ENCODE data around the gene BRAT1.

Gene BRAT1

DNA sequence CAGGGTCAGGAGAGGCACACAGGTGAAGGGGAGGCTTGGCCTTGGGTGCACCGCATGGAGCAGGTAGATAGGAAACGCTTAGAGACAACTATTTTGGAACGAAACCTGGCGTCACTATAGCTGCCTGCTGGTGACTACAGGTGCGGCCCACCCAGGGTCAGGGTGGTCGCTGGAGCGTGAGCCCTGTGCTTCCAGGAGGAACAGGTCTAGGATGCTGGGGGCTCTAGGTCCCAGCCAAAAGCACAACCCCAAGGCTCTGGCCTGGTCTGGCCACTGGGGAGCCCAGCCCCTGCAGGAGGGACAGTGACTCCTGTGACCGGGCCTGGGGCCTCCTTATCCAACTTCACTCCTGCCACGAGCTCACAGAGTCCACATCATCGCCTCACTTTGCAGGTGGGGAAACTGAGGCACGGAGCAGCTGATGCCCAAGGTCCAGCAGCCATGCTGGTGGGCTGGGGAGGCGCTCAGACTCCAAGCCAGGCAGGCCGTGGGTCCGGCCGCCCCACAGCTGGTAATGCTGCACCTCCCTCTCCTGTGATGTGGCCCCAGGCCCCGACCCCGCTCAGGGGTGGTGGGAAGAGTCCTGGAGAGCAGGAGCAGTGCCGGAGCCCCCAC lies 26.7 kb downstream of the BRAT1 start:
- Histone ChIP-seq H3K9ac (ENCODE audit: low read depth, low read length) (no peak overlapping the region), H3K4me1 (ENCODE audit: insufficient read depth, low read length) (peaks cover 55% of the 10 kb centered on the region; the same call in 1 of the 2 replicates), H3K9me3 (ENCODE audit: control insufficient read depth, insufficient read depth, low read length) (no peaks in the 10 kb centered on the region), H3K36me3 (ENCODE audit: insufficient read depth, low read length) (peaks cover 8% of the 10 kb centered on the region)

DNA sequence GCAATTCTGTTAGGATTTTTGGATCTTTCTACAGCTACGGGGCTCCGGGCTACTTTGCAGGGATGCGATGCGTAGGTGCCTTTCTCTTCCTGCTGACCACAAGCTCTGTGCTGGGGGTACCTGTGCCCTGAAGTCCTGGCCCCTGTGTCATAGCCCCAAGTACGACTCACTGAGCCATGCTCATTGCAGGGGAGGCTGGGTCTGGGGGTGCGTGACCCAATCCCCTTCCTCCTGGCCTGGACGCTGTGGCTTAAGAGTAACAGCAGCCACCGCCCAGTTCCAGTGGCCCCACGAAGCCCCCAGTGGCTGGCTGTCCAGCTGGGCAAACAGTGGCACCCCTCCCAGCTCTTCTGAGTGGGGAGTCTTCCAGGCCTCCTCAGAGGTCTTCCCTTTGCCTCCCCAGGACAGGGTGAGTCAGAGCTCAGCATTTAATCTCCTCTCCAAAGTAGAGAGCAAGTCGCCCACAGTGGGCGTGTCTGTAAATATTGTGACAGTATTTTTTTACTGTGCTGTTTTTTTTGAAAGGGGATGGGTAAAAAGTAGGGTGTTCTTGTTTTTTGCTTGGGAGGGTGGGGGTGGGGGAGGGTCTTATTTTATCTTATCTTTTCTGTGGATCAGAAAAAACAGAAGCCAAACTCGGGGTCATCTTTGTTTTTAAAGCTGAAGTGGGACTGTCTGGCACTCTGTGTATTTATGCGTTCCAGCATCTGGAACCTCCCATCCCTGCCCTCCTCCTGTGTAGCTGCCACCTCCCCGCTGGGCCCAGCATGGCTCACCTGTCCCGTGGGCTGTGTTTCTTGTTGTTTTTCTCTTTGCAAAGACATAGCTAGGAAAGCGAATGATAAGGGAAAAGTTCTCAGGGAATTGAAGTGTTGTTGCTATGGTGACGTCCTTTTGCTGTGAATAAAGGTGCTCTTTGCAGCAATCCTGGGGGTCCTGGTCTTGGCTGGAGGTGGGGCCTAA lies 27.5 kb downstream of the BRAT1 start:
- H3K4me1 ChIP-seq (ENCODE audit: insufficient read depth, low read length): peaks cover 61% of the 10 kb centered on the region; the same call in 1 of the 2 replicates
- H3K9ac ChIP-seq (ENCODE audit: low read depth, low read length): no peak overlapping the region
- peaks cover 8% of the 10 kb centered on the region for H3K36me3 ChIP-seq (ENCODE audit: insufficient read depth, low read length)
- H3K9me3 ChIP-seq (ENCODE audit: control insufficient read depth, insufficient read depth, low read length): no peaks in the 10 kb centered on the region

DNA sequence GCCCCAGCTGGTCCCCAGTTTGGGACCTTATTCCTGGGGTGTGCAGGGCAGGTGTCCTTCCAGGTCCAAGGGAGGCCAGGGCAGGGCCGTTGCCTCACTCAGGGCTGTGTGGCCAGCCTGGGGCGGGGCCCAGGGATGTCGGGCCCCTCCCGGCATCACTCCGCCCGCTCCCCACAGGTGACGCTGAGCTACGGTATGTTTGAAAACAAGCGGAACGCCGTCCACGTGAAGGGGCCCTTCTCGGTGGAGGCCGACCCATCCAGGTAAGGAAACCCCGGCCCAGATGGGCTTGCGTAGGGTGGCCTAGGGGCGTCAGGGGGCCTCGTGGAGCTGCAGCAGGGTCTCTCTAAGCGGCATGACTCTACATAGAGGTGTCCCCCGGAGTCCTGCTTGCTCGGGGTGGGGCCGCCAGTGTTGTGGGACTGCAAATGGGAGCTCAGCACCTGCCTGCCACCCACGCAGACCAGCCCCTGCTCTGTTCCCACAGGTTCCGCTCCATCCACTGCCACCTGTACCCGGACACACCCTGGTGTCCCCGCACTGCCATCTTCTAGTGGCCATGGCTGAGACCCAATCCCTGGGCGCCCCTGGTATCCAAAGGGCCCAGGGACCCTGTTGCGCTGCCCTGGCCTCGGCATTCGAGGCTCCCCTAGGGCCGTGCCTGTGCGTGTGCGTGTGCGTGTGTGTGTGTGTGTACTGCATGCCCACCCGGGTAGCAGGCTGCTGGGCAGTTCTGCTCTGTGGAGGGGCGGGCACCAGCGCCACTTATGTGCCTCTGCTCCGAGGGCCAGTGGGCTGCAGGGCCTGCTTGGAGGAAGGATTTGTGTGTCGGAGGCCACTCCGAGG lies 28.4 kb downstream of the BRAT1 start:
- H3K9ac ChIP-seq (ENCODE audit: low read depth, low read length): no peak overlapping the region
- H3K9me3 ChIP-seq (ENCODE audit: control insufficient read depth, insufficient read depth, low read length): no peaks in the 10 kb centered on the region
- H3K36me3 ChIP-seq (ENCODE audit: insufficient read depth, low read length): peaks cover 8% of the 10 kb centered on the region
- peaks cover 65% of the 10 kb centered on the region; the same call in 1 of the 2 replicates for H3K4me1 ChIP-seq (ENCODE audit: insufficient read depth, low read length)

DNA sequence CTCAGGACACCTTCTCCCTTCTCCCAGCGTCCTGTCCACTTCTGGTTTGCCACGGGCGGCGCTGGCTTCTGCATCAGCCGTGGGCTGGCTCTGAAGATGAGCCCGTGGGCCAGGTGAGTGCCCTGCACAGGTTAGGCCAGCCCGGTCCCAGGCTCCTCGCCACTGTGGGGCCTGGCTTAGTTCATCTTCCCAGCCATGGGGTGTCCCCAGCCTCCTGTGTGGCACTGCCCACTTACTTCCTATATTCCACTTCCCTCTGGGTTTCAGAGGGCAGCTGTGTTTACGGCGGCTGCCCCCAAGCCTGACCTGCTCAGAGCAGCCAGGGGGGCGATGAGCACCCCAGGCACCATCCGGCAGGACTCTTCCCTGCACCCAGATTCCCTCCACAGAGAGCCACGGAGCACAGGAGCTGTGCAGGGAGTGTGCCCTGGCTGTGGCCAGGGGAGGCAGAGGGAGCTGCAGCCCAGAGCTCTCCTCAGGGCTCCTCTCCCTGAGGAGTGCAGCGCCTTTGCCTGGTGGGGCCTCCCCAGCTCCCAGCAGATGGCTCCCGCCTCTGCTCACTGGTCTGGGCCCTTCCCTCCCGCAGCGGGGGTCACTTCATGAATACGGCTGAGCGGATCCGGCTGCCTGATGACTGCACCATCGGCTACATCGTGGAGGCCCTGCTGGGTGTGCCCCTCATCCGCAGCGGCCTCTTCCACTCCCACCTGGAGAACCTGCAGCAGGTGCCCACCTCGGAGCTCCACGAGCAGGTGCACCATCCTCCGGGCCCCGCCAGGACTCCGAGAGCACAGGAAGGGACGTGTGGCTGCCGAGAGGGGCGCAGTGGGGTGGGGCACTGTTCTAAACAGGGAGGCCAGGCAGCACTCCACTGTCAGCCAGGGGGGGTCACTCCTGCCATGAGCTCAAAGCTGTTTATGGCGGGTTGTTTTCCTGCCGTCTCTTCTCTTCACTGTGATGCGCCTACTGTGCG lies 29.4 kb downstream of the BRAT1 start:
- H3K36me3 ChIP-seq (ENCODE audit: insufficient read depth, low read length): peaks cover 8% of the 10 kb centered on the region
- H3K4me1 ChIP-seq (ENCODE audit: insufficient read depth, low read length): peaks cover 63% of the 10 kb centered on the region; the same call in 1 of the 2 replicates
- H3K9me3 ChIP-seq (ENCODE audit: control insufficient read depth, insufficient read depth, low read length): no peaks in the 10 kb centered on the region
- no peak overlapping the region for H3K9ac ChIP-seq (ENCODE audit: low read depth, low read length)

DNA sequence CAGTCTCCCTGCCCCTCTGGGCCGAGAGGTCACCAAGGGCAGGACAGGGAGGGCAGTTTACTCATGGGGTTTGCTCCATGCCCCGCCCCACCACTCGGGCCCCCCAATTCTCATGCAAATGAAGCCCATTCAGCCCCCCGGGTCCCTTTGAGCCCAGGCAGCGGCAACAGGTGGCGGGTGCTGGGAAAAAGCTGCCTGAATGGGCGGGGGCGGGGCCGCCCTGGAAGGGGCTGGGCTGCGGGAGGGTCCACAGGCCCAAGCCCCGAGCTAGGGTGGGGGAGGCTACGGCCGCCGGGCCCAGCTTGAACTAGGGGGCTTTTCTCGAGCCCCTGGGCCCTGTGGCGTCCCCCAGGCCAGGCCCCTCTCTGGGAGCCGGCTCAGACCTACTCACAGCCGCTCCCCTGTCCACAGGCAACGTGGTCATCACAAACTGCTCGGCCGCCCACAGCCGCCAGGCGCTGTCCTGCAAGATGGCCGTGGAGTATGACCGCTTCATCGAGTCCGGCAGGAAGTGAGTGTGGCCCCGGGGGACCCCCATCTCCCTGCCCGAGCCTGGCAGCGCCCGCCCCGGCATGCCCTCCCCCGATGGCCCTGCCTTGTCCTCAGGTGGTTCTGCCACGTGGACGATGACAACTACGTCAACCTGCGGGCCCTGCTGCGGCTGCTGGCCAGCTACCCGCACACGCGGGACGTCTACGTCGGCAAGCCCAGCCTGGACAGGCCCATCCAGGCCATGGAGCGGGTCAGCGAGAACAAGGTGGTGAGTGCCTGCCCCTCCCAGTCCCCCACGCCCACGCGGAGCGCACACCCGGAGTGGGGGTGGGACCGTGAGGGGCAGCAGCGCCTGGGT lies 30.3 kb downstream of the BRAT1 start:
- Histone ChIP-seq H3K36me3 (ENCODE audit: insufficient read depth, low read length) (peaks cover 8% of the 10 kb centered on the region), H3K9ac (ENCODE audit: low read depth, low read length) (peak overlapping the region; percentile 20; the same call in 1 of the 2 replicates), H3K4me1 (ENCODE audit: insufficient read depth, low read length) (peaks cover 55% of the 10 kb centered on the region; the same call in 1 of the 2 replicates), H3K9me3 (ENCODE audit: control insufficient read depth, insufficient read depth, low read length) (no peaks in the 10 kb centered on the region)

DNA sequence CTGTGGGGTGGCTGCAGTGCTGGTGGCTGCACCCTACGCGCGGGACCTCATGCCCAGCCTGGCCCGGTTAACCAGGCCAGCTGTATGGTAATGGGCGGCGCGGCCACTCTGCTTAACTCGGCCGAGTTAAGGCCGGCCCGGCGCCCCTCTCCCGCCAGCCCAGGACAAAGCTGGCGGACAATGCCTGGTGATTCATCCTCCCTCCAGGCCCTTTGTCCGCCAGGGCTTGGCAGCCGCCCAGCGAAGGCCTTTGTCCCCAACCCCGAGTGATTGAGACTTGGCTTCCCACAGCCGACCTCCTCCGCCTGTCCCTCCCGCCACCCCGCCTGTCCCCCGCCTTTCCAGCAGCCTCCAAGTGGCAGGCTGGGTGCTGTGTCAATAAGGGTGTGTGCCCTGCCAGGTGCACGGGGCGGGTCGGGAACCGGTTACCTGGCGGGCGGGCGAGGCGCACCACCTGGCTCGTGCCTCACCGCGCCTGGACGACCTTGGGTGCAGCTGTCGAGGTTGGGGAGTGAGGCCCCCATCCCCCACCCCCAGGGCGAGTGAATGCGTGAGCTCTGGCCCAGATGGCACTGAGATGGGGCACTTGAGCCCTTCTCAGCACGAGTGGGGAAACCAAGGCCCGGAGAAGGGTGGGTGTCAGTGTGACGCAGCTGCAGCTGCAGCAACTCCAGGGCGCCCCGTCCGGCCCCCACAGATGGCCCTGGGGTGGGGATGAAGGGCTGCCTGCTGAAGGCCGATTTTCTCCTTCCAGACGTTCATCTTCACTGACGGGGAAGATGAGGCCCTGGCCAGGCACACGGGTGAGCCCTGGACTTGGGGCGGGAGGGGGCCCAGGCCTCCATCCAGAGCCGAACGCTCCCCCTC lies 31.1 kb downstream of the BRAT1 start:
- H3K9ac ChIP-seq (ENCODE audit: low read depth, low read length): peak overlapping the region; percentile 46
- H3K4me1 ChIP-seq (ENCODE audit: insufficient read depth, low read length): peaks cover 50% of the 10 kb centered on the region; the same call in 1 of the 2 replicates
- H3K36me3 ChIP-seq (ENCODE audit: insufficient read depth, low read length): peaks cover 8% of the 10 kb centered on the region
- H3K9me3 ChIP-seq (ENCODE audit: control insufficient read depth, insufficient read depth, low read length): no peaks in the 10 kb centered on the region

DNA sequence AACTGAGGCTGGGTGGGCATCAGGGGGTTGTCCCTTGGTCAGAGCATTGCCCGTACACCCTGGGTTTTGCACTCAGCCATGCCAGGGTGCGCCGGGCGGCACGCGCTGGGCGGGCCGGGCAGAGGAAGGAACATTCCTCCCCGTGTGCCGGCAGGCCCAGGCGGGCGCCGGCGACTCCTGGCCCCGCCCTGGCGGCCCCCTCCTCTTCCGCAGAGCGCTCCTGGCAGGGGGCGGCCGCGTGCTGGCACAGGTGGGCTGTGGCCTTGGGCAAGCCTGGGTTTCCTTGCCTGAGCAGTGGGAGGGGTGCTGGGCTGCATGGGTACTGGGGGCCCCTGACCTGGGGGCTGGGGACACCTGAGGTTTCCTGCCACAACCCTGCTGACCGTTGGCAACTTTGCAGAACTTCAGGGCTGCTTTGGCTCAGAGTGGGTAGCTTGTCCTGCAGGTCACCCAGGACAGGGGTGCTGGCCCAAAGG lies 31.8 kb downstream of the BRAT1 start:
- Histone ChIP-seq H3K9me3 (ENCODE audit: control insufficient read depth, insufficient read depth, low read length) (no peaks in the 10 kb centered on the region), H3K4me1 (ENCODE audit: insufficient read depth, low read length) (peaks cover 44% of the 10 kb centered on the region; the same call in 1 of the 2 replicates), H3K9ac (ENCODE audit: low read depth, low read length) (peak overlapping the region; percentile 46), H3K36me3 (ENCODE audit: insufficient read depth, low read length) (peaks cover 7% of the 10 kb centered on the region; the same call in 1 of the 2 replicates)

DNA sequence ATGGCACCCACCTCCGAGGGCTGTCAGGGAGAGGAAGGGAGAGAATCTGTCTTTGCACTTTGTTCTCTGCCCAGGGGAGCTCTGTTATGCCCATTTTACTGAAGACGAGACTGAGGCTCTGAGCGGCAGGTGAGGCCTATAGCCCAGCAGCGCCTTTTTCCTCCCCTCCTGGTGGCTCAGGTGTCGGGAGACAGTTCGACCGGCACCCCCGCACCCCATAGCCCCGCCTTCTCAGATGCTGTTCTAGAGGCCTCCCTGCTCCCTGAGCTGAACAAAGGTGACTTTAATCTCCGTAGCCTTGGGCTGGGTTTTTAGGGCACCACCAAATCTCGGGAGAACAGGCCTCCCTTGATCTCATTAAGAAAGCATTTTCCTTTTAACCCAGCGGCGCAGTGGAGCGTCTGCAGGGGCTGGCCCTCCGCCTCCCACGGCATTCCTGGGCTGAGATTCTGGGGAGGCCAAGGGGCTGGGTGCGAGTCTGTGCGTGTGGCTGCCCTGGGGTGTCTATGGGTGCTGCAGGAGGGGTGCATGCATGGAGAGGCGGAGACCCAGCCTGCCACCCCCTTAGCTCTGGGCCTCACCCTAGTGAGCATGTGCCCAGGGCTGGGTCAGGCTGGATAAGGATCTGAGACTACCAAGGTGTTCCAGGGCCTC lies 32.4 kb downstream of the BRAT1 start:
- H3K9ac ChIP-seq (ENCODE audit: low read depth, low read length): peak overlapping the region; percentile 46
- peaks cover 45% of the 10 kb centered on the region for H3K4me1 ChIP-seq (ENCODE audit: insufficient read depth, low read length)
- 0 out of 2 replicates have a peak, but pooled peaks cover 3% of the 10 kb centered on the region for H3K36me3 ChIP-seq (ENCODE audit: insufficient read depth, low read length)
- no peaks in the 10 kb centered on the region for H3K9me3 ChIP-seq (ENCODE audit: control insufficient read depth, insufficient read depth, low read length)

DNA sequence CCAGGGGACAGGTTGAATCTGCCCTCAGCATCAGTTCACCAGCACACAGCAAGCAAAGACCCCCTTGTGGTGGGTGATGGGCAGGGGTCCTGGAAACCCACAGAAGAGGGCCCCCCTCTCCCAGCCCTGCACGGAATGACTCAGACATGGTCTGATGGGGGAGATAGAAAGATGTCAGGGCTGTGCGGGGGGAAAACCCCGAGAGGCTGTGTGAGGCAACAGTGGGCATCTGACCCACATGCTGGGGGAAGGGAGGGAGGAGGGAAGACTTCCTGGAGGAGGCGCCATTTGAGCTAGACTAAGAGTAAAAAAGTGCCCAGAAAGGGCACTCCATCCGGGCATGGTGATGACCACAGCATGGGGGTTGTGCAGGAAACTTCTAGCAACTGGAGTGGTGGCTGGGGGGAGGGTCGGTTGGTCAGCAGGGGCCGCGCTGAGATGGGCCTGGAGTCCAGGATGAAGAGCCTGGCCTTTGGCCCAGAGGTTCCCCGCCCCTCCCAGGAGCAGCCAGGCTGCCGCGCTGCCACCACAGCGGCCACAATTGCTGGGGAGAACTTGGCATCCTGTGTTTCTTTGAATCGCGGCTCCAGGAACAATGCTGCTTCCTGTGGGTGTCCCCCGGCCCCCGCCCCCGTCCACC lies 33.3 kb downstream of the BRAT1 start:
- H3K4me1 ChIP-seq (ENCODE audit: insufficient read depth, low read length): peaks cover 48% of the 10 kb centered on the region
- no peaks in the 10 kb centered on the region for H3K9me3 ChIP-seq (ENCODE audit: control insufficient read depth, insufficient read depth, low read length)
- H3K9ac ChIP-seq (ENCODE audit: low read depth, low read length): peak overlapping the region; percentile 82; the same call in 1 of the 2 replicates
- 0 out of 2 replicates have a peak, but pooled peaks cover 3% of the 10 kb centered on the region for H3K36me3 ChIP-seq (ENCODE audit: insufficient read depth, low read length)

DNA sequence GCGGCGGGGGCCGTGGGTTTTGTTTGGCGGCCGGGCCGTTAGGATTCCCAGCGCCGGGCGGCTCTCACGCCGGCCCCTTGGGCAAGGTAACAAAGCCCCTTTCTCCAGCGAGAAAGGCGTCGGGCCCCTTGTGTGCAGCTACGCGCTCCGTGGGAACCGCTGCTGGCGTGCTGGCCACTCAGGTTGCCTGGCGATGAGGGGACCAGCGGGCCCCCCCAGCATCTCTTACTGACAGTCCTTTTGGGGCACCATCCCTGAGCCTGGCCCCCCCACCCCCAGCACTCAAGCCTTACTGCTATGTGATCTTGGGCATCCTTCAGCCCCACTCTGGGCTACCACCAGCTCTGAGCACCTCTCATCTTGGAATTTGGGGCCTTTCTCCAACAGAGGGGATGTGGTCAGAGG lies 34.0 kb downstream of the BRAT1 start:
- H3K36me3 ChIP-seq (ENCODE audit: insufficient read depth, low read length): 0 out of 2 replicates have a peak, but pooled peaks cover 3% of the 10 kb centered on the region
- H3K9me3 ChIP-seq (ENCODE audit: control insufficient read depth, insufficient read depth, low read length): no peaks in the 10 kb centered on the region
- peak overlapping the region; percentile 82; the same call in 1 of the 2 replicates for H3K9ac ChIP-seq (ENCODE audit: low read depth, low read length)
- peaks cover 51% of the 10 kb centered on the region for H3K4me1 ChIP-seq (ENCODE audit: insufficient read depth, low read length)

DNA sequence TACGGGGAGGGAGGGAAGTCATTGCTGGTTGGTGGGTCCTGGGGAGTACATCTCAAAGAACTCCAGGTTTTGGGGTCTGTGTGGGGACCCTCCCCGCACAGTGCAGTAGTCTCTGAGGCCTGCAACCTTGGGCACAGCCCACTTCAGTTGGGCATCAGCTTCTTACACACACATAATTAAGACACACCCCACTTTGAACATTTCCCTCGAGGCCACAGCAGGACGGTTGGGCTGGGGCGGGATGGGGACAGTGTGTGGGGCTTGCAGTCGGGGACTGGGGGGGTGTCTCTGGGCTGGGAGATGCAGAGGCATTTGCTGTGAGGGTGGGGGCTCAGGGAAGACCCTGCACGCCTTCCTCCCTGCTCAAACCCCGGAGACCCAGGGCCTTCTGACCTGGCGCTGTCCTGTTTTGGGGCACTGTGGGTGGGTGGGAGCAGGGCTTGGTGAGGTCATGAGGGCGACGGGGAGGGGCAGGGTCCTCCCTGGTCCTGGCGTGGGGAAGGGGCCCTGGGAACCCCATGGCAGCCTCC lies 34.5 kb downstream of the BRAT1 start:
- Histone ChIP-seq H3K9me3 (ENCODE audit: control insufficient read depth, insufficient read depth, low read length) (no peaks in the 10 kb centered on the region), H3K9ac (ENCODE audit: low read depth, low read length) (peak overlapping the region; percentile 82), H3K4me1 (ENCODE audit: insufficient read depth, low read length) (peaks cover 46% of the 10 kb centered on the region), H3K36me3 (ENCODE audit: insufficient read depth, low read length) (0 out of 2 replicates have a peak, but pooled peaks cover 2% of the 10 kb centered on the region)

Data from ES-I3 (cell line).